ENCODE results near the gene KIF13A. TPM values are rescaled to one million over a fixed set of nuclear protein-coding genes. Genes with fewer than 3 reads are reported as not detected.

Gene KIF13A
- total and polyA plus RNA-seq, 2 donors (not counting 3 experiments of a cell fraction or from before 2014, with no cell fraction given), result 24.9 to 65.8 TPM

GRCh38 chr6:17816921-17817611 is 170.4 kb downstream of the KIF13A start:
- ChIA-PET POLR2A (interaction anchor here (0.7 kb wide), 1 partner anchor 113 kb away, joined by 3 read pairs; no protein-coding TSS in a partner anchor), CTCF (interaction anchor here (1.0 to 4.5 kb wide), 11 partner anchors 9 to 687 kb away, joined by 3 to 31 read pairs (median 4); partner anchors contain the start of genes KIF13A and NHLRC1)
- DNase-seq (ENCODE audit: low read depth, low spot score), result peak; percentile 18
- Histone ChIP-seq H2AFZ (ENCODE audit: low read depth, low read length) (no peak overlapping the region), H3K4me3 (replicated peaks in 1 of 3; ENCODE audit: insufficient read depth in 1 of 3, low read depth in 1 of 3, low read length in 3 of 3) (no peak overlapping the region), H3K27ac (ENCODE audit: insufficient read depth, low read depth, low read length) (no peak overlapping the region), H3K4me1 (ENCODE audit: control insufficient read depth, extremely low read depth, insufficient read depth, low read length) (no peaks in the 10 kb centered on the region), H3K9ac (replicated peaks; ENCODE audit: extremely low read depth, insufficient read depth, low read length) (no peak overlapping the region), H3K9me1 (replicated peaks; ENCODE audit: control insufficient read depth, extremely low read depth, insufficient read depth, low read length) (no peaks in the 10 kb centered on the region), H3K27me3 (ENCODE audit: control insufficient read depth in 2 of 2, insufficient read depth in 2 of 2, low read length in 2 of 2) (no peaks in the 10 kb centered on the region), H3K36me3 (ENCODE audit: control insufficient read depth in 2 of 2, extremely low read depth in 1 of 2, insufficient read depth in 2 of 2, low read length in 2 of 2) (peaks cover 2 to 13% of the 10 kb centered on the region in 2 experiments), H3K79me2 (ENCODE audit: control insufficient read depth, insufficient read depth, low read length) (no peaks in the 10 kb centered on the region), H3K4me2 (ENCODE audit: insufficient read depth, low read length) (no peak overlapping the region), H3K9me3 (replicated peaks; ENCODE audit: control insufficient read depth, insufficient read depth, low read length) (no peaks in the 10 kb centered on the region), H4K20me1 (replicated peaks; ENCODE audit: control insufficient read depth, extremely low read depth, insufficient read depth, low read length) (no peaks in the 10 kb centered on the region)
- intact Hi-C loops (cut with micrococcal nuclease), result loop anchor here (1.0 to 5.0 kb wide), 3 partner anchors 115 to 660 kb away; partner anchors contain the start of gene NHLRC1
- no TSS peak for BruUV-seq (replicated peaks)
- TF ChIP-seq MYC (IDR thresholded peaks at IDR 0.05; ENCODE audit: low read depth, low read length), result no peak
- no peak for TF ChIP-seq GATA2 (IDR thresholded peaks at IDR 0.05; ENCODE audit: insufficient read depth, insufficient read length, low read depth, low read length)
- no peak for TF ChIP-seq CTCF (IDR thresholded peaks at IDR 0.05; ENCODE audit: extremely low read depth in 1 of 2, insufficient read depth in 1 of 2, low read depth in 1 of 2, low read length in 2 of 2)
- FAIRE-seq, result peak; percentile 24
- dilution Hi-C loops (cut with MboI; ENCODE audit: extremely low pct_ligation_motif_present, low sequenced_read_pairs), result no loop called here

GRCh38 chr6:17813542-17813941 is 173.9 kb downstream of the KIF13A start:
- POLR2A ChIA-PET, result no interaction called here
- no peak for FAIRE-seq

More at GRCh38 chr6:17813542-17813941, 173.9 kb downstream of the KIF13A start:
- TF ChIP-seq EZH2 (IDR thresholded peaks at IDR 0.05; ENCODE audit: borderline replicate concordance, low read depth, low read length, severe bottlenecking) (no peak), CTCF (IDR thresholded peaks at IDR 0.05; ENCODE audit: extremely low read depth in 1 of 2, insufficient read depth in 1 of 2, low read depth in 1 of 2, low read length in 2 of 2) (no peak), POLR2A (IDR thresholded peaks at IDR 0.05; ENCODE audit: low read depth, low read length) (no peak), MYC (IDR thresholded peaks at IDR 0.05; ENCODE audit: low read depth, low read length) (no peak), MAX (IDR thresholded peaks at IDR 0.05; ENCODE audit: insufficient read depth, insufficient read length) (no peak), POLR2AphosphoS5 (IDR thresholded peaks at IDR 0.05; ENCODE audit: insufficient read depth, low read depth, low read length) (no peak)
- no peak overlapping the region for H2AFZ ChIP-seq (ENCODE audit: low read depth, low read length)
- CTCF ChIA-PET, result interaction anchor here (1.3 kb wide), 1 partner anchor 9 kb away, joined by 4 read pairs; no protein-coding TSS in a partner anchor
- intact Hi-C loops (cut with micrococcal nuclease), result no loop called here
- no peak for DNase-seq (ENCODE audit: low read depth, low spot score)
- no TSS peak for BruUV-seq (replicated peaks)
- no peak overlapping the region for H3K4me3 ChIP-seq (replicated peaks in 1 of 3; ENCODE audit: insufficient read depth in 1 of 3, low read depth in 1 of 3, low read length in 3 of 3)
- no peak overlapping the region for H3K9ac ChIP-seq (replicated peaks; ENCODE audit: extremely low read depth, insufficient read depth, low read length)
- no peaks in the 10 kb centered on the region for H3K9me3 ChIP-seq (replicated peaks; ENCODE audit: control insufficient read depth, insufficient read depth, low read length)
- H3K79me2 ChIP-seq (ENCODE audit: control insufficient read depth, insufficient read depth, low read length), result no peaks in the 10 kb centered on the region
- no peaks in the 10 kb centered on the region for H3K9me1 ChIP-seq (replicated peaks; ENCODE audit: control insufficient read depth, extremely low read depth, insufficient read depth, low read length)
- H4K20me1 ChIP-seq (replicated peaks; ENCODE audit: control insufficient read depth, extremely low read depth, insufficient read depth, low read length), result no peaks in the 10 kb centered on the region
- no peak overlapping the region for H3K27ac ChIP-seq (ENCODE audit: insufficient read depth, low read depth, low read length)
- H3K27me3 ChIP-seq (ENCODE audit: control insufficient read depth in 2 of 2, insufficient read depth in 2 of 2, low read length in 2 of 2), result no peaks in the 10 kb centered on the region
- dilution Hi-C loops (cut with MboI; ENCODE audit: extremely low pct_ligation_motif_present, low sequenced_read_pairs), result no loop called here
- peaks cover 2 to 11% of the 10 kb centered on the region in 2 experiments for H3K36me3 ChIP-seq (ENCODE audit: control insufficient read depth in 2 of 2, extremely low read depth in 1 of 2, insufficient read depth in 2 of 2, low read length in 2 of 2)
- H3K4me2 ChIP-seq (ENCODE audit: insufficient read depth, low read length), result no peak overlapping the region
- H3K4me1 ChIP-seq (ENCODE audit: control insufficient read depth, extremely low read depth, insufficient read depth, low read length), result peaks cover 6% of the 10 kb centered on the region

Data from endothelial cell of umbilical vein (primary cell).